Astrocyte (in vitro differentiated cells and primary cell): ENCODE data around the gene SEC31B.

Experiments used
- EZH2 ChIP-seq: IDR thresholded peaks from 2 replicates; pipeline ENCODE4 v1.6.1; 2012; ENCODE audit warnings: mild to moderate bottlenecking, low read length, inconsistent platforms; ENCODE audit not compliant: insufficient read depth
- TF ChIP-seq, protein P1 (sequence below): IDR thresholded peaks from 2 replicates; pipeline ENCODE4 v1.5.1; 2011; ENCODE audit warnings: low read depth, mild to moderate bottlenecking, inconsistent platforms, low read length, moderate library complexity; ENCODE audit not compliant: insufficient read depth

DNA sequence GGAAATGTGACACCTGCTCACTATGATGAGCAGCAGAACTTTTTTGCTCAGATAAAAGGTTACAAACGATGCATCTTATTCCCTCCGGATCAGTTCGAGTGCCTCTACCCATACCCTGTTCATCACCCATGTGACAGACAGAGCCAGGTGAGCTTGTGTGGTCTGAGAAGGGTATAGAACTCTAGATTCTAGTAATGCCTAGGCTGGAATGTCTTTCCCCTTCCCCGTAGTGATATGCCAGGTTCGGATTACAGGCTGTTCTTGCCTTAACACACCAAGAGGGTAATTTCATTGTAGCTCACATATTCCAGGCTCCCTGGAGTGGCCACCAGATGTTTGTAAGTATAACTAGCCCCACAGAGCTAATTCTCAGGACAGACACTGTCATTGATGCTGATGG is 25.3 kb upstream of the SEC31B start:
- no peak for TF ChIP-seq EZH2
- TF ChIP-seq, protein P1, sequence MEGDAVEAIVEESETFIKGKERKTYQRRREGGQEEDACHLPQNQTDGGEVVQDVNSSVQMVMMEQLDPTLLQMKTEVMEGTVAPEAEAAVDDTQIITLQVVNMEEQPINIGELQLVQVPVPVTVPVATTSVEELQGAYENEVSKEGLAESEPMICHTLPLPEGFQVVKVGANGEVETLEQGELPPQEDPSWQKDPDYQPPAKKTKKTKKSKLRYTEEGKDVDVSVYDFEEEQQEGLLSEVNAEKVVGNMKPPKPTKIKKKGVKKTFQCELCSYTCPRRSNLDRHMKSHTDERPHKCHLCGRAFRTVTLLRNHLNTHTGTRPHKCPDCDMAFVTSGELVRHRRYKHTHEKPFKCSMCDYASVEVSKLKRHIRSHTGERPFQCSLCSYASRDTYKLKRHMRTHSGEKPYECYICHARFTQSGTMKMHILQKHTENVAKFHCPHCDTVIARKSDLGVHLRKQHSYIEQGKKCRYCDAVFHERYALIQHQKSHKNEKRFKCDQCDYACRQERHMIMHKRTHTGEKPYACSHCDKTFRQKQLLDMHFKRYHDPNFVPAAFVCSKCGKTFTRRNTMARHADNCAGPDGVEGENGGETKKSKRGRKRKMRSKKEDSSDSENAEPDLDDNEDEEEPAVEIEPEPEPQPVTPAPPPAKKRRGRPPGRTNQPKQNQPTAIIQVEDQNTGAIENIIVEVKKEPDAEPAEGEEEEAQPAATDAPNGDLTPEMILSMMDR: no peak
